H1 (cell line): ENCODE measurements around the gene ARHGEF28. TPM values are rescaled to one million over a fixed set of nuclear protein-coding genes. Genes with fewer than 3 reads are reported as not detected.
A peak's percentile ranks its signal among the peaks of the same experiment; 100 is the strongest.

Source experiments
- CTCF ChIA-PET: fragments of 300-600 bp; sonication (Branson Sonifier 250); formaldehyde crosslinking; loops from one replicate; lab custom pipeline; 2021; ENCODE audit not compliant: partially characterized antibody; lab: Charles Lee
- POLR2A ChIA-PET: fragments of 300-600 bp; sonication (Branson Sonifier 250); formaldehyde crosslinking; loops from one replicate; lab custom pipeline; 2021; ENCODE audit warnings: inconsistent platforms; ENCODE audit not compliant: partially characterized antibody; lab: Charles Lee
- DNase-seq, 2 experiments: peaks; one replicate each; pipeline versions ENCODE4 v3.0.0 to v3.0.0-alpha.2; 2010 to 2022; ENCODE audit warnings: low spot score in 2 of 2, low read depth in 1 of 2, mixed read lengths in 1 of 2
- FAIRE-seq: peaks from 2 replicates; lab custom pipeline; 2011; peaks lifted over from hg19 to GRCh38; lab: Jason Lieb, UNC
- H2AFZ ChIP-seq: 2 replicates; pipeline ENCODE4 v1.8.1; 2012; ENCODE audit warnings: low read length, inconsistent platforms
- H2AK5ac ChIP-seq: 2 replicates; pipeline ENCODE4 v1.6.1; 2013; ENCODE audit warnings: low read depth, low read length
- H2BK120ac ChIP-seq: replicated peaks from 2 replicates; pipeline ENCODE3; 2013; ENCODE audit warnings: low read depth, low read length, inconsistent platforms
- H2BK12ac ChIP-seq: 2 replicates; pipeline ENCODE4 v1.6.1; 2013; ENCODE audit warnings: low read depth, low read length
- H2BK15ac ChIP-seq: 2 replicates; pipeline ENCODE4 v1.6.1; 2013; ENCODE audit warnings: low read length
- H2BK20ac ChIP-seq: 2 replicates; pipeline ENCODE4 v1.6.1; 2013; ENCODE audit warnings: low read length
- H2BK5ac ChIP-seq: 2 replicates; pipeline ENCODE4 v1.6.1; 2013; ENCODE audit warnings: low read depth, low read length
- H3K14ac ChIP-seq: 2 replicates; pipeline ENCODE4 v1.6.1; 2013; ENCODE audit warnings: inconsistent platforms; ENCODE audit not compliant: insufficient read length
- H3K18ac ChIP-seq: 2 replicates; pipeline ENCODE4 v1.6.1; 2013; ENCODE audit warnings: low read length; ENCODE audit errors: extremely low read depth
- H3K23ac ChIP-seq: 2 replicates; pipeline ENCODE4 v1.6.1; 2013; ENCODE audit warnings: inconsistent platforms; ENCODE audit not compliant: insufficient read length
- H3K23me2 ChIP-seq: 2 replicates; pipeline ENCODE4 v1.6.1; 2013; ENCODE audit warnings: low read depth, low read length
- H3K27ac ChIP-seq: 2 replicates; pipeline ENCODE4 v1.6.1; 2011; ENCODE audit warnings: low read depth, low read length, inconsistent platforms
- H3K27me3 ChIP-seq, 4 experiments: replicated peaks in 1 of 4; 1 replicate in 1 of 4; 2 replicates in 3 of 4; pipeline versions ENCODE4 v1.6.1 to v1.8.1; 2011 to 2013; ENCODE audit warnings: low read length in 3 of 4, mild to moderate bottlenecking in 3 of 4, inconsistent platforms in 2 of 4, mixed read lengths in 2 of 4, moderate library complexity in 1 of 4; ENCODE audit not compliant: control insufficient read depth in 3 of 4, insufficient read depth in 3 of 4; ENCODE audit errors: extremely low read depth in 1 of 4
- H3K36me3 ChIP-seq, 4 experiments: 2 replicates each; pipeline versions ENCODE4 v1.6.1 to v1.8.1; 2011 to 2013; ENCODE audit warnings: mild to moderate bottlenecking in 4 of 4, low read length in 3 of 4, moderate library complexity in 2 of 4, control low read depth in 1 of 4, inconsistent platforms in 1 of 4; ENCODE audit not compliant: insufficient read depth in 4 of 4, control insufficient read depth in 2 of 4
- H3K4ac ChIP-seq: replicated peaks from 2 replicates; pipeline ENCODE3; 2013; ENCODE audit warnings: low read length, low read depth, mixed read lengths, inconsistent platforms; ENCODE audit not compliant: insufficient read length
- H3K4me1 ChIP-seq, 4 experiments: replicated peaks in 1 of 4; 1 replicate in 1 of 4; 2 replicates in 3 of 4; pipeline versions ENCODE4 v1.6.1 to v1.8.1; 2011 to 2013; ENCODE audit warnings: low read length in 3 of 4, inconsistent platforms in 2 of 4, mixed read lengths in 1 of 4; ENCODE audit not compliant: insufficient read depth in 4 of 4, control insufficient read depth in 3 of 4
- H3K4me2 ChIP-seq, 2 experiments: 2 replicates each; pipeline versions ENCODE4 v1.6.1 to v1.8.1; 2011 to 2013; ENCODE audit warnings: low read depth in 2 of 2, low read length in 2 of 2, control low read depth in 1 of 2, inconsistent platforms in 1 of 2, mild to moderate bottlenecking in 1 of 2; ENCODE audit not compliant: insufficient read depth in 1 of 2
- H3K4me3 ChIP-seq, 4 experiments: fragments of 200-600, 300-600 bp in 1 of 4; sonication (generic), shearing (Covaris generic), sonication (Bioruptor Twin) in 1 of 4; 2 replicates each; pipeline versions ENCODE4 v1.5.1 to v1.8.1; 2011 to 2016; ENCODE audit warnings: low read length in 4 of 4, low read depth in 3 of 4, control low read depth in 2 of 4, inconsistent platforms in 2 of 4, mild to moderate bottlenecking in 2 of 4, mixed read lengths in 1 of 4, moderate library complexity in 1 of 4; ENCODE audit not compliant: insufficient read depth in 2 of 4; ENCODE audit errors: extremely low read depth in 1 of 4
- H3K56ac ChIP-seq: replicated peaks from 2 replicates; pipeline ENCODE3; 2013; ENCODE audit warnings: low read depth, mild to moderate bottlenecking, mixed read lengths, low read length, inconsistent platforms; ENCODE audit not compliant: insufficient read length
- H3K79me1 ChIP-seq: 2 replicates; pipeline ENCODE4 v1.6.1; 2013; ENCODE audit warnings: low read depth, low read length, control low read depth
- H3K79me2 ChIP-seq, 2 experiments: 2 replicates each; pipeline versions ENCODE4 v1.6.1 to v1.8.1; 2012 to 2013; ENCODE audit warnings: low read length in 2 of 2, mild to moderate bottlenecking in 2 of 2, inconsistent platforms in 1 of 2; ENCODE audit not compliant: insufficient read depth in 2 of 2, control insufficient read depth in 1 of 2
- H3K9ac ChIP-seq, 4 experiments: replicated peaks in 1 of 4; 1 replicate in 1 of 4; 2 replicates in 3 of 4; pipeline versions ENCODE4 v1.6.1 to v1.8.1; 2011 to 2013; ENCODE audit warnings: low read depth in 3 of 4, low read length in 3 of 4, control low read depth in 2 of 4, mild to moderate bottlenecking in 2 of 4, moderate library complexity in 2 of 4, inconsistent platforms in 1 of 4; ENCODE audit errors: extremely low read depth in 1 of 4
- H3K9me3 ChIP-seq, 2 experiments: 2 replicates each; pipeline versions ENCODE4 v1.6.1 to v1.8.1; 2012 to 2013; ENCODE audit warnings: mild to moderate bottlenecking in 2 of 2, moderate library complexity in 2 of 2, control low read depth in 1 of 2, inconsistent platforms in 1 of 2, low read depth in 1 of 2, low read length in 1 of 2, mixed read lengths in 1 of 2; ENCODE audit not compliant: insufficient read depth in 2 of 2
- H4K20me1 ChIP-seq, 2 experiments: replicated peaks in 1 of 2; 2 replicates each; pipeline versions ENCODE3 to v1.8.1; 2011 to 2013; ENCODE audit warnings: inconsistent platforms in 2 of 2, low read length in 2 of 2, mild to moderate bottlenecking in 1 of 2; ENCODE audit not compliant: insufficient read depth in 2 of 2, control insufficient read depth in 1 of 2
- H4K5ac ChIP-seq: 2 replicates; pipeline ENCODE4 v1.6.1; 2013; ENCODE audit warnings: low read length, low read depth, mixed read lengths, inconsistent platforms; ENCODE audit not compliant: insufficient read length
- H4K8ac ChIP-seq: 2 replicates; pipeline ENCODE4 v1.8.0; 2013; ENCODE audit warnings: mild to moderate bottlenecking, moderate library complexity, low read length, inconsistent platforms; ENCODE audit not compliant: insufficient read depth; ENCODE audit errors: extremely low read depth
- H4K91ac ChIP-seq: replicated peaks from 2 replicates; pipeline ENCODE3; 2013; ENCODE audit warnings: low read length, mixed read lengths, inconsistent platforms; ENCODE audit not compliant: insufficient read length
- ATF2 ChIP-seq: IDR thresholded peaks from 2 replicates; pipeline ENCODE4 v1.6.1; 2012; ENCODE audit warnings: low read length, inconsistent platforms
- CREB1 ChIP-seq: IDR thresholded peaks from 2 replicates; pipeline ENCODE4 v1.6.1; 2012; ENCODE audit warnings: inconsistent platforms
- JUND ChIP-seq: IDR thresholded peaks from 2 replicates; pipeline ENCODE4 v1.6.1; 2011; ENCODE audit warnings: mild to moderate bottlenecking, improper control_type of control experiment, low read length
- WGBS, 2 experiments: shearing (Covaris generic) in 1 of 2; methylation state at CpG; one replicate each; pipeline versions ENCODE4 v1.1.6 to v1.1.7; 2013 to 2015; ENCODE audit warnings: low lambda C conversion rate in 2 of 2, mixed read lengths in 2 of 2, inconsistent platforms in 1 of 2, low coverage in 1 of 2, missing lambda C conversion rate in 1 of 2; ENCODE audit not compliant: insufficient replicate concordance in 2 of 2, insufficient coverage in 1 of 2, insufficient read length in 1 of 2; ENCODE audit errors: extremely low coverage in 1 of 2, missing lambda C conversion rate in 1 of 2; 5-methylcytosine and 5-hydroxymethylcytosine counted together
- polyA plus RNA-seq, 7 experiments: library from polyadenylated mRNA; depleted of rRNA in 3 of 7; stranded (reverse) in 5 of 7; unstranded in 2 of 7; fragments of >200 nt in 5 of 7; fragments of 200-250 nt in 2 of 7; gene quantifications; 1 replicate in 5 of 7; 2 replicates in 1 of 7; 4 replicates in 1 of 7; pipeline versions ENCODE4 v1.2.1 to v1.2.3, GENCODE V29; 2011 to 2013; ENCODE audit warnings: missing spikeins in 2 of 7, mixed read lengths in 2 of 7
- total RNA-seq: library from RNA; stranded (reverse); fragmentation: NEBNext Ultra II Directional; extraction: Animal tissue kit (Norgen Biotek cat#: 25700); gene quantifications from 2 replicates; pipeline ENCODE4 v1.2.1, GENCODE V29; 2021

Gene ARHGEF28
- total and polyA plus RNA-seq, 2 of the 8 experiments (the other 6 are each of a cell fraction or from before 2014, with no cell fraction given): 0.33 to 1.0 TPM

GRCh38 chr5:73917433-73917832, 291.4 kb downstream of the ARHGEF28 start:
- H3K23me2 ChIP-seq: no peaks in the 10 kb centered on the region
- ChIA-PET POLR2A (no interaction called here), CTCF (interaction anchor here (0.9 to 1.9 kb wide), 2 partner anchors 28 to 36 kb away, joined by 3 to 6 read pairs; no protein-coding TSS in a partner anchor)
- FAIRE-seq: peak; percentile 69
- H2BK120ac ChIP-seq: no peak overlapping the region
- no peak overlapping the region for H3K56ac ChIP-seq
- DNase-seq: no peak
- H3K4me1 ChIP-seq: no peaks in the 10 kb centered on the region
- H3K27ac ChIP-seq: no peak overlapping the region
- H3K9ac ChIP-seq: no peak overlapping the region
- H2BK12ac ChIP-seq: no peak overlapping the region
- H2BK20ac ChIP-seq: no peak overlapping the region
- no peak overlapping the region for H3K23ac ChIP-seq
- no peak overlapping the region for H3K18ac ChIP-seq
- peak overlapping the region; percentile 72; the same call in 1 of the 2 replicates for H4K8ac ChIP-seq
- H3K14ac ChIP-seq: no peak overlapping the region
- H3K4me2 ChIP-seq: no peak overlapping the region
- H2BK5ac ChIP-seq: no peak overlapping the region
- no peaks in the 10 kb centered on the region for H3K27me3 ChIP-seq
- 86% methylated on average over 3 of the region's 3 CpGs; no CpG with 5 or more reads in 1 of the 2 experiments for WGBS, 2 experiments
- no peak overlapping the region for H2AFZ ChIP-seq
- no peaks in the 10 kb centered on the region for H3K79me2 ChIP-seq
- no peak overlapping the region for H4K5ac ChIP-seq
- no peak overlapping the region for H3K4ac ChIP-seq
- H3K4me3 ChIP-seq: no peak overlapping the region
- TF ChIP-seq JUND (no peak), ATF2 (no peak), CREB1 (no peak)
- no peak overlapping the region for H4K91ac ChIP-seq
- H4K20me1 ChIP-seq: no peaks in the 10 kb centered on the region
- no peak overlapping the region for H2AK5ac ChIP-seq
- H3K36me3 ChIP-seq: no peaks in the 10 kb centered on the region
- H2BK15ac ChIP-seq: peak overlapping the region; percentile 37; the same call in 1 of the 2 replicates
- no peaks in the 10 kb centered on the region for H3K79me1 ChIP-seq
- H3K9me3 ChIP-seq: no peaks in the 10 kb centered on the region
